MM.1S (cell line): ENCODE measurements around the gene ARL15.

ENCODE experiments used
- EZH2 ChIP-seq: fragments of 300-600 bp; sonication (generic); optimal IDR thresholded peaks from 2 replicates; pipeline ENCODE3; 2017; ENCODE audit warnings: low read depth, mild to moderate bottlenecking, antibody characterized with exemption, low read length, mixed read lengths
- TF ChIP-seq, protein P1 (sequence below): fragments of 300-600 bp; sonication (generic); IDR thresholded peaks from 2 replicates; pipeline ENCODE4 v1.5.1; 2016; ENCODE audit warnings: antibody characterized with exemption, low read length, mixed read lengths

DNA sequence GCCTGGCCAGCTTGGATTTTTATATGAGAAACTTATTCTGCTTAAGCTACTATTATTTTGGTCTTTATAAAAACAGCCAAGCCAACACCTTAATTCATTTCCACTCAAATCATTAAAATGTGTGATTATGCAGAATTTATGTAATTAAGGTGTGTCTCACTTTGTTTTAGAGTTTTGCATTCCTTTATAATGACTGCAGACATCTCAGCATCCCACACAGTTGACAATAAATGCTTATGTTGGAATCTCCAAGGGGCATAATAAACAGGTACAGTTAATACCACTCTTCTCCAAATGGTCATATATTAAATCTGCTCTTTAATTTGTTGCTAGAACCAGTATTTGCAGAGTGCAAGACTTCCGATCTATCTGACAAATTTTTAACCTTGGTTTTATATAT, 34.3 kb downstream of the ARL15 start:
- TF ChIP-seq, protein P1, sequence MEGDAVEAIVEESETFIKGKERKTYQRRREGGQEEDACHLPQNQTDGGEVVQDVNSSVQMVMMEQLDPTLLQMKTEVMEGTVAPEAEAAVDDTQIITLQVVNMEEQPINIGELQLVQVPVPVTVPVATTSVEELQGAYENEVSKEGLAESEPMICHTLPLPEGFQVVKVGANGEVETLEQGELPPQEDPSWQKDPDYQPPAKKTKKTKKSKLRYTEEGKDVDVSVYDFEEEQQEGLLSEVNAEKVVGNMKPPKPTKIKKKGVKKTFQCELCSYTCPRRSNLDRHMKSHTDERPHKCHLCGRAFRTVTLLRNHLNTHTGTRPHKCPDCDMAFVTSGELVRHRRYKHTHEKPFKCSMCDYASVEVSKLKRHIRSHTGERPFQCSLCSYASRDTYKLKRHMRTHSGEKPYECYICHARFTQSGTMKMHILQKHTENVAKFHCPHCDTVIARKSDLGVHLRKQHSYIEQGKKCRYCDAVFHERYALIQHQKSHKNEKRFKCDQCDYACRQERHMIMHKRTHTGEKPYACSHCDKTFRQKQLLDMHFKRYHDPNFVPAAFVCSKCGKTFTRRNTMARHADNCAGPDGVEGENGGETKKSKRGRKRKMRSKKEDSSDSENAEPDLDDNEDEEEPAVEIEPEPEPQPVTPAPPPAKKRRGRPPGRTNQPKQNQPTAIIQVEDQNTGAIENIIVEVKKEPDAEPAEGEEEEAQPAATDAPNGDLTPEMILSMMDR: no peak
- TF ChIP-seq EZH2: no peak
